Cortex of kidney (tissue), 1 donor: ENCODE results near the gene ZBTB40.

ENCODE experiments used
- DNase-seq: peaks from one replicate; lab custom pipeline; 2025; lab: John Stamatoyannopoulos, UW

ZBTB40 gene

GRCh38 chr1:22471610-22472009 lies 20.0 kb downstream of the ZBTB40 start:
- DNase-seq: no peak

- no peak for DNase-seq
Observed at GRCh38 chr1:22472596-22472995, 20.9 kb downstream of the ZBTB40 start.

- no peak for DNase-seq
Observed at GRCh38 chr1:22473952-22474351, 22.3 kb downstream of the ZBTB40 start.

- no peak for DNase-seq
Observed at GRCh38 chr1:22476566-22476965, 24.9 kb downstream of the ZBTB40 start.

- DNase-seq: no peak
Observed at GRCh38 chr1:22483121-22483520, 31.5 kb downstream of the ZBTB40 start.

GRCh38 chr1:22484706-22485345 lies 33.2 kb downstream of the ZBTB40 start:
- no peak for DNase-seq

GRCh38 chr1:22485431-22485830 lies 33.8 kb downstream of the ZBTB40 start:
- no peak for DNase-seq

GRCh38 chr1:22487781-22488180 lies 36.1 kb downstream of the ZBTB40 start:
- DNase-seq: no peak

GRCh38 chr1:22488319-22488718 lies 36.7 kb downstream of the ZBTB40 start:
- DNase-seq: no peak

GRCh38 chr1:22489278-22489677 lies 37.6 kb downstream of the ZBTB40 start:
- no peak for DNase-seq

GRCh38 chr1:22489823-22490222 lies 38.2 kb downstream of the ZBTB40 start:
- DNase-seq: no peak

GRCh38 chr1:22490309-22490708 lies 38.7 kb downstream of the ZBTB40 start:
- DNase-seq: no peak

GRCh38 chr1:22491995-22492715 lies 40.5 kb downstream of the ZBTB40 start:
- DNase-seq: no peak

GRCh38 chr1:22494144-22494543 lies 42.5 kb downstream of the ZBTB40 start:
- DNase-seq: no peak

- DNase-seq: no peak
Observed at GRCh38 chr1:22494943-22495579, 43.4 kb downstream of the ZBTB40 start.

- no peak for DNase-seq
Observed at GRCh38 chr1:22496536-22497160, 45.0 kb downstream of the ZBTB40 start.

GRCh38 chr1:22498463-22498862 lies 46.8 kb downstream of the ZBTB40 start:
- DNase-seq: no peak

GRCh38 chr1:22500058-22500457 lies 48.4 kb downstream of the ZBTB40 start:
- no peak for DNase-seq

GRCh38 chr1:22500471-22500870 lies 48.8 kb downstream of the ZBTB40 start:
- DNase-seq: no peak

GRCh38 chr1:22502202-22502601 lies 50.6 kb downstream of the ZBTB40 start:
- DNase-seq: no peak

GRCh38 chr1:22503721-22504410 lies 52.2 kb downstream of the ZBTB40 start:
- no peak for DNase-seq

- DNase-seq: no peak
Observed at GRCh38 chr1:22506130-22506692, 54.6 kb downstream of the ZBTB40 start.
